Hepatocyte (in vitro differentiated cells): ENCODE data around the gene ZDHHC1.

Experiments
- EZH2phosphoT487 ChIP-seq: fragments of 200-600 bp; sonication (generic); IDR thresholded peaks from one replicate; pipeline ENCODE4 v1.6.1; 2018; ENCODE audit warnings: antibody characterized with exemption, mild to moderate bottlenecking, low read depth, moderate library complexity; ENCODE audit not compliant: unreplicated experiment, severe bottlenecking
- TF ChIP-seq, protein P1 (sequence below): fragments of 200-600 bp; sonication (generic); IDR thresholded peaks from 2 replicates; pipeline ENCODE4 v1.5.1; 2016; ENCODE audit warnings: antibody characterized with exemption, mild to moderate bottlenecking; ENCODE audit not compliant: poor library complexity

GRCh38 chr16:67409631-67410030 lies 6.6 kb downstream of the ZDHHC1 start:
- TF ChIP-seq, protein P1, sequence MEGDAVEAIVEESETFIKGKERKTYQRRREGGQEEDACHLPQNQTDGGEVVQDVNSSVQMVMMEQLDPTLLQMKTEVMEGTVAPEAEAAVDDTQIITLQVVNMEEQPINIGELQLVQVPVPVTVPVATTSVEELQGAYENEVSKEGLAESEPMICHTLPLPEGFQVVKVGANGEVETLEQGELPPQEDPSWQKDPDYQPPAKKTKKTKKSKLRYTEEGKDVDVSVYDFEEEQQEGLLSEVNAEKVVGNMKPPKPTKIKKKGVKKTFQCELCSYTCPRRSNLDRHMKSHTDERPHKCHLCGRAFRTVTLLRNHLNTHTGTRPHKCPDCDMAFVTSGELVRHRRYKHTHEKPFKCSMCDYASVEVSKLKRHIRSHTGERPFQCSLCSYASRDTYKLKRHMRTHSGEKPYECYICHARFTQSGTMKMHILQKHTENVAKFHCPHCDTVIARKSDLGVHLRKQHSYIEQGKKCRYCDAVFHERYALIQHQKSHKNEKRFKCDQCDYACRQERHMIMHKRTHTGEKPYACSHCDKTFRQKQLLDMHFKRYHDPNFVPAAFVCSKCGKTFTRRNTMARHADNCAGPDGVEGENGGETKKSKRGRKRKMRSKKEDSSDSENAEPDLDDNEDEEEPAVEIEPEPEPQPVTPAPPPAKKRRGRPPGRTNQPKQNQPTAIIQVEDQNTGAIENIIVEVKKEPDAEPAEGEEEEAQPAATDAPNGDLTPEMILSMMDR: no peak
- no peak for TF ChIP-seq EZH2phosphoT487
